Spleen (tissue), 11 donors: ENCODE data around the gene FBXW5. TPM values are rescaled to one million over a fixed set of nuclear protein-coding genes. Genes with fewer than 3 reads are reported as not detected.
A peak's percentile ranks its signal among the peaks of the same experiment; 100 is the strongest.

Experiments used
- DNase-seq: peaks from one replicate; pipeline ENCODE4 v3.0.0-alpha.2; 2020
- H3K27ac ChIP-seq, 8 donors: fragments of 200-600 bp; sonication (generic) in 7 of 8; 1 replicate in 4 of 8; 2 replicates in 4 of 8; pipeline versions ENCODE4 v1.5.0 to v1.8.0; 2016 to 2021; ENCODE audit warnings: inconsistent platforms in 4 of 8, mild to moderate bottlenecking in 4 of 8, moderate library complexity in 1 of 8
- H3K27me3 ChIP-seq, 7 donors: fragments of 200-600 bp; sonication (generic) in 6 of 7; replicated peaks in 1 of 7; 1 replicate in 4 of 7; 2 replicates in 3 of 7; pipeline versions ENCODE4 v1.5.0 to v1.8.0; 2016 to 2021; ENCODE audit warnings: inconsistent platforms in 3 of 7, mild to moderate bottlenecking in 1 of 7
- H3K36me3 ChIP-seq, 6 donors: fragments of 200-600 bp; sonication (generic) in 5 of 6; 1 replicate in 4 of 6; 2 replicates in 2 of 6; pipeline versions ENCODE4 v1.5.0 to v1.8.0; 2016 to 2021; ENCODE audit warnings: inconsistent platforms in 2 of 6
- H3K4me1 ChIP-seq, 6 donors: fragments of 200-600 bp; sonication (generic) in 5 of 6; 1 replicate in 3 of 6; 2 replicates in 3 of 6; pipeline versions ENCODE4 v1.5.0 to v1.8.0; 2016 to 2021; ENCODE audit warnings: inconsistent platforms in 3 of 6
- H3K4me3 ChIP-seq, 8 donors: fragments of 200-600 bp; sonication (generic) in 7 of 8; 1 replicate in 4 of 8; 2 replicates in 4 of 8; pipeline versions ENCODE4 v1.5.0 to v1.8.0; 2016 to 2021; ENCODE audit warnings: inconsistent platforms in 4 of 8, mild to moderate bottlenecking in 4 of 8, moderate library complexity in 2 of 8
- H3K9me3 ChIP-seq, 8 donors: fragments of 200-600 bp; sonication (generic) in 7 of 8; 1 replicate in 4 of 8; 2 replicates in 4 of 8; pipeline versions ENCODE4 v1.5.0 to v1.8.0; 2016 to 2021; ENCODE audit warnings: inconsistent platforms in 4 of 8
- POLR2A ChIP-seq, 3 donors: fragments of 450-650 bp; IDR thresholded peaks; one replicate each; pipeline ENCODE4 v1.5.1; 2017; ENCODE audit warnings: antibody characterized with exemption in 3 of 3, mild to moderate bottlenecking in 1 of 3
- POLR2AphosphoS5 ChIP-seq, 3 donors: sonication (generic); formaldehyde crosslinking; IDR thresholded peaks; one replicate each; pipeline ENCODE4 v1.5.1; 2017; ENCODE audit warnings: antibody characterized with exemption in 3 of 3
- WGBS, 5 donors: extraction: QIAGEN DNeasy Blood & Tissue Kit in 3 of 5; methylation state at CpG; one replicate each; pipeline versions ENCODE4 v1.1.5 to v1.1.7; 2013 to 2018; 5-methylcytosine and 5-hydroxymethylcytosine counted together
- intact Hi-C: fragments of 100-400 bp; cut with DNase I; formaldehyde crosslinking; loops from one replicate; pipeline ENCODE4 v1.15.0; 2023; ENCODE audit warnings: low total_unique reads
- polyA plus RNA-seq, 3 donors: library from polyadenylated mRNA; stranded (reverse); fragments of 200-250 nt; gene quantifications; one replicate each; pipeline ENCODE4 v1.2.1, GENCODE V29; 2013
- total RNA-seq, 7 donors: library from RNA; depleted of rRNA in 3 of 7; stranded (reverse); fragments of >200 nt in 3 of 7; fragmentation: NEBNext Ultra II Directional in 4 of 7; extraction: Animal tissue kit (Norgen Biotek cat#: 25700) in 4 of 7; gene quantifications; one replicate each; pipeline versions ENCODE4 v1.1.0 to v1.2.1, GENCODE V29; 2016 to 2021
- TF ChIP-seq, protein P1 (sequence below), 11 experiments: fragments of 200-600 bp in 7 of 11; fragments of 450-650 bp in 4 of 11; sonication (generic) in 4 of 11; IDR thresholded peaks in 8 of 11; conservative IDR thresholded peaks in 3 of 11; 1 replicate in 7 of 11; 2 replicates in 4 of 11; pipeline versions ENCODE4 v1.4.0 to v1.8.0; 2016 to 2021; ENCODE audit warnings: antibody characterized with exemption in 11 of 11, inconsistent platforms in 4 of 11, mild to moderate bottlenecking in 1 of 11
- donor health status: healthy with polysubstance abuse.
- donor health status: DM: no; HTN: no; CAD: no; lungs with moderate emphysema.
- donor health status: DM: no; HTN: no; CAD: no.
- donor health status: Bipolar disorder and iron deficiency.
- donor health status: healthy.
- donor health status: DM: no; HTN: no; CAD: no.
- donor health status: DM: yes; HTN: yes; CAD: no.

The FBXW5 gene
- total and polyA plus RNA-seq, 10 donors, result 90.8 to 170 (median 114) TPM

DNA sequence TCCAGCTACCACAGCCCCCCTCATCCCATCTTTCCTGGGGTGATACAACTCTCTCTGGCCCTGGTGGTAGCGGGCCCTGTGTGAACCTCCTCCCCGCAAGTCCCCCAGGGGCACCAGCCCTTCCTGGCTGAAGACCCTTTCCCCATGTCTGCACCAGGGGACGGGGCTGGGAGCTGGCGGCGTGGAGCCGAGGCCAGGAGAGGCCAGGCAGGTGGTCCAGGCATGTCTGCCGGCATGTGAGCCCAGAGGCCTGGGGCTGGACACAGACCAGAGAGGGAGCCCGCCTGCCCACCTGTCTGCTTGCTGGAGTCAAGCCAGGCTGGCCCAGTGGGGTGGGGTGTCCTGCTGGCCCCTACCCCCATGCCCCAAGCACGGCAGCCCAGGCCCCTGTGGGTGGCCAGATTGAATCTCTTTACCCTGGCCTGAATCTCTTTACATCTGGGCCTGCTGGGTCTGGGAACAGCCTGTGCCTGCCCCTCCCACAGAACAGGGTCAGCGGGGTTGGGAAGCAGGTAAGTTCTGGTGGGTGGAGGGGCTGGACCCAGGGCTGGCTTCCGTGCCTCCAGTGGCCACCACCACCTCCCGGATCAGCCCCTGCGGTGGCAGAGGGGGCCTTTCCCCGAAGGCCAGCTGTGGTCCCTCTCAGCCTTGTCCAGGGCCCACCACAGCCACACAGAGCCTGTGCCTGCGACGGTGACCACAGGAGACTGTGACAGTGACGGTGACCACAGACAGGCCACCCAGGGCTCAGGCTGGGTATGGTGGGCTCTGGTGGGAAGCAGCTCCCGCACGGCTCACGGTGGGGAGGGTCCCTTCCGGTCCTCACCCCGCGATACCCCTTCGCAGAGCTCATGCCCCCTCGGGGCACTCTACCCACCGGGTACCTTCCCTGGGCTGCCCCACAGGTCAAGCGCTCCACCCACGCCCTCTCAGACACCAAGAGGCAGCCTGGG, 14.6 kb upstream of the FBXW5 start:
- TF ChIP-seq POLR2A (IDR thresholded peaks at IDR 0.05) (no peak), POLR2AphosphoS5 (IDR thresholded peaks at IDR 0.05) (peak in 1 of 3 donors; percentile 20)
- WGBS, 5 donors, result 85 to 95% (median 92%) methylated on average over 13 to 28 of the region's 28 CpGs
- Histone ChIP-seq H3K4me3 (no peak overlapping the region), H3K27ac (peak overlapping the region in 7 of 8 donors; percentile 4 to 80 (median 67)), H3K36me3 (no peaks in the 10 kb centered on the region), H3K4me1 (peaks cover 0 to 49% (median 23%) of the 10 kb centered on the region in 6 donors), H3K27me3 (no peaks in the 10 kb centered on the region), H3K9me3 (no peaks in the 10 kb centered on the region)
- DNase-seq, result no peak
- intact Hi-C loops, result no loop called here

DNA sequence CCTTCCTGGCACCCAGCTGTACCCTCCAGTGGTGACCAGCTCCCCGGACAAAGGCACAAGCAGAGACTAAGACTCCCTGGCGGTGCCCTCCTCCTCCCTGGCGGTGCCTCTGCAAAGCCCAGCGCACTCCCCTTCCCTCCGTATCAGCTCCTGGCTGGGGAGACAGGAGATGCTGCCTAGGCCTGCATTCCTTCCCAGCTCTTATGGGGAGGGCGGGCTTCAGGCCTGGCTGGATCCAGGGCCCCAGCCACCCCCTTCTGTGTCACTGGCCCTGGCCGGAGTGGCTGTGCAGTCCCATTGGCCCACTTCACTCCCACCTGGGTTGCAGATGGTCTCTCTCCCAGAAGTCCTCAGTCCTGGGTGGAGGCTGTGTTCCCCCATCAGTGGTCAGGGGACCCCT, 13.9 kb upstream of the FBXW5 start:
- TF ChIP-seq POLR2AphosphoS5 (IDR thresholded peaks at IDR 0.05) (no peak), POLR2A (IDR thresholded peaks at IDR 0.05) (no peak)
- TF ChIP-seq, protein P1, sequence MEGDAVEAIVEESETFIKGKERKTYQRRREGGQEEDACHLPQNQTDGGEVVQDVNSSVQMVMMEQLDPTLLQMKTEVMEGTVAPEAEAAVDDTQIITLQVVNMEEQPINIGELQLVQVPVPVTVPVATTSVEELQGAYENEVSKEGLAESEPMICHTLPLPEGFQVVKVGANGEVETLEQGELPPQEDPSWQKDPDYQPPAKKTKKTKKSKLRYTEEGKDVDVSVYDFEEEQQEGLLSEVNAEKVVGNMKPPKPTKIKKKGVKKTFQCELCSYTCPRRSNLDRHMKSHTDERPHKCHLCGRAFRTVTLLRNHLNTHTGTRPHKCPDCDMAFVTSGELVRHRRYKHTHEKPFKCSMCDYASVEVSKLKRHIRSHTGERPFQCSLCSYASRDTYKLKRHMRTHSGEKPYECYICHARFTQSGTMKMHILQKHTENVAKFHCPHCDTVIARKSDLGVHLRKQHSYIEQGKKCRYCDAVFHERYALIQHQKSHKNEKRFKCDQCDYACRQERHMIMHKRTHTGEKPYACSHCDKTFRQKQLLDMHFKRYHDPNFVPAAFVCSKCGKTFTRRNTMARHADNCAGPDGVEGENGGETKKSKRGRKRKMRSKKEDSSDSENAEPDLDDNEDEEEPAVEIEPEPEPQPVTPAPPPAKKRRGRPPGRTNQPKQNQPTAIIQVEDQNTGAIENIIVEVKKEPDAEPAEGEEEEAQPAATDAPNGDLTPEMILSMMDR (IDR thresholded peaks at IDR 0.05 in 8 of 11, conservative IDR thresholded peaks at IDR 0.05 in 3 of 11), result no peak
- peak overlapping the region in 4 of 8 donors; percentile 67 to 80 (median 75) for H3K27ac ChIP-seq
- H3K4me1 ChIP-seq, result peaks cover 0 to 50% (median 21%) of the 10 kb centered on the region in 6 donors
- H3K27me3 ChIP-seq, result no peaks in the 10 kb centered on the region
- H3K36me3 ChIP-seq, result no peaks in the 10 kb centered on the region
- WGBS, 5 donors, result 88 to 97% (median 95%) methylated on average over 7 of the region's 7 CpGs
- intact Hi-C loops, result no loop called here
- no peak overlapping the region for H3K4me3 ChIP-seq
- no peak for DNase-seq
- H3K9me3 ChIP-seq, result no peaks in the 10 kb centered on the region

DNA sequence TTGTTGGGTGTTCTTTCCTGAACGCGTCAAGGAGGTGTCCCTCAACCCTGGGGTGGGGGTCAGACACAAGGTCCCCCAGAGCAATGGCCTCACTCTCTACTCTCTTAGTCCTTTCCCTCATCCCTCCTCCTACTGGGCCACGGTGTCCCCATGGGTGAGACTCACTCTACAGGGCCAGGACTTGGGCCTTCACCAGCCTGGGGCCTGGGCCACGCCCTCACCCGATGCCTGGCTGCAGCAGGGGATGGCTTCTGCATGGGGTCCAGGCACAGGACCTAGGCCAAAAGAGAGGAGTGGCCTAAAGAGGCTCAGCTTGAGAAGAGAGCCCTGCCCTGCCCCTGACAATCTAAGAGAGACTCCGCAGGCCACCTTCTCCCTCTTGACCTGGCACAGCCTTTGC, 13.4 kb upstream of the FBXW5 start:
- Histone ChIP-seq H3K4me1 (peaks cover 0 to 47% (median 21%) of the 10 kb centered on the region in 6 donors), H3K27ac (no peak overlapping the region), H3K27me3 (no peaks in the 10 kb centered on the region), H3K4me3 (no peak overlapping the region), H3K36me3 (no peaks in the 10 kb centered on the region), H3K9me3 (no peaks in the 10 kb centered on the region)
- intact Hi-C loops, result no loop called here
- 91 to 95% (median 91%) methylated on average over 6 of the region's 6 CpGs for WGBS, 5 donors
- TF ChIP-seq POLR2AphosphoS5 (IDR thresholded peaks at IDR 0.05), result no peak
- no peak for TF ChIP-seq POLR2A (IDR thresholded peaks at IDR 0.05)
- TF ChIP-seq, protein P1 (IDR thresholded peaks at IDR 0.05 in 8 of 11, conservative IDR thresholded peaks at IDR 0.05 in 3 of 11), result no peak
- DNase-seq, result no peak

DNA sequence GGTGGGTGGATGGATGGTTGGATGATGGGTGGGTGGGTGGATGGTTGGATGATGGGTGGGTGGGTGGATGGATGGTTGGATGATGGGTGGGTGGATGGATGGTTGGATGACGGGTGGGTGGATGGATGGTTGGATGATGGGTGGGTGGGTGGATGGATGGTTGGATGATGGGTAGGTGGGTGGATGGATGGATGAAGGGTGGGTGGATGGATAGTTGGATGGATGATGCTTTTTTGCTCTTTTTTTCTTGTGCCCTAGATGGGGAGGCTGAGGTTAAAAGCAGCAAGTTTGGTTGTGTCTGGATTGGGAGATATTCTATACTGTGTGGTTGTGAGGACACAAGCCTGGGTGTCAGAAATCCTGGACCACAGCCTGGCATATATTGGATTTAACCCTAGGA, 12.9 kb upstream of the FBXW5 start:
- Histone ChIP-seq H3K27me3 (no peaks in the 10 kb centered on the region), H3K36me3 (no peaks in the 10 kb centered on the region), H3K9me3 (no peaks in the 10 kb centered on the region), H3K4me1 (peaks cover 0 to 46% (median 22%) of the 10 kb centered on the region in 6 donors), H3K4me3 (no peak overlapping the region), H3K27ac (no peak overlapping the region)
- no peak for DNase-seq
- WGBS, 5 donors, result 81 to 100% (median 91%) methylated on average over 1 of the region's 1 CpG
- intact Hi-C loops, result no loop called here
- no peak for TF ChIP-seq POLR2AphosphoS5 (IDR thresholded peaks at IDR 0.05)
- no peak for TF ChIP-seq POLR2A (IDR thresholded peaks at IDR 0.05)
- TF ChIP-seq, protein P1 (IDR thresholded peaks at IDR 0.05 in 8 of 11, conservative IDR thresholded peaks at IDR 0.05 in 3 of 11), result no peak
